GM19023 (cell line): Measurements from ENCODE around the gene CCL27.
A peak's percentile ranks its signal among the peaks of the same experiment; 100 is the strongest.

ENCODE experiments used
- ATAC-seq: cut with Tn5 transposase; IDR thresholded peaks from one replicate; pipeline ENCODE4 v1.9.1; 2021; ENCODE audit warnings: mild to moderate bottlenecking, moderate library complexity; ENCODE audit not compliant: unreplicated experiment

CCL27 gene

DNA sequence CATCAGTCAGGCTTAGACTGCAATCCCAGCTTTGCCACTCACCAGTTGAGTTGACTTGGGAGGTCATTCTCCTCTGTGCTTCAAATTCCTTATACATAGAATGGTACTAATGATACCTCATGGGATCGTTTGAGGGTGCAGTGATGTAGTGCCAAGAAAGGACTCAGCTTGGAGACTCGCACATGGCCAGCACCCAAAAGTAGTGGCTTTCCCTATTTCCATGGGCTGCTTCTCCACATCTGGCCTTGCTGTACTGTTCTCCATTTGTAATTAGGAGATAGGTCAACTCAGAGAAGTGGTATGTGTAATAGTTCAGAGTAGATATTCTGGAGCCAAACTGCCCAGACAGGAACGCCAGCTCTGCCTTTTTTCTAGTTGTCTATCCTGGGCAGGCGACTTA lies 23.1 kb upstream of the CCL27 start:
- ATAC-seq = no peak

DNA sequence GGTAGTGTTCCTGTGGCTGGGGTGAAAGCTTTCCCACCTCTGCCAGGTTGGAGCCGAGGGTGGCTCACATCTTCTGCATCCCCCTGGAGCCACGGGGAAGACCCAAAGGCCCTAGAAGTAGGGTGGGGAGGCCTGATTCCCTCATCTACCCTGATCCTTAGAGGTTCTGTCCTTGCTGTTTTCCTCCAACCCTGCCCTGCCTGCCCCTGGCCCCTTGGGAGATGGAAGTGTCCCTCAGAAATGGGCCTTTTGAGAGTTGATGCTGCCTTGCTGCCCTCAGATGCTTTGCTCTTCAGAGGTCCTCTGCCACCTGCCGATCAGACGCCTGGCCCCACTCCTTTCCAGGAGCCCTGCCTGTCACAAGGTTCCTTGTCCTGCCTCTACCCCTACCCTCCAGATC lies 22.4 kb upstream of the CCL27 start:
- no peak for ATAC-seq

DNA sequence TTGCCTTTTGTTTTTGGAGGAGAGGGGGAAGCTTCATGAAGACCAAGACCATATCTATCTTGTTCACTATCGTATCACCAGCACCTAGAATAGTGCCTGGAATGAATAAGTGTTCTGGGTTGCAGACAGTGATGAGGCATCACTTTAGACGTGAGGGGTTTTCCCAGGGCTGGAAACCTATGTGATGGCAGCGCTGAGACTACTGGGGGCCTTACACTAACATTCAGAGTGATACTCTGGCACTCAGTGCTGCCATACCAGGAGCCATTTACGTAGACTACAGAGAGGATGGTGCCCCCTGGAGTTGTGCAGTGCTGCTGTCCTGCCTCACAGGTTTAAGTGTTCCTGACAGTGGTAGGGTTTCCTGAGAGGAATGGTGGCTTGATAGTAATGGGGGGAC lies 21.7 kb upstream of the CCL27 start:
- ATAC-seq = no peak

DNA sequence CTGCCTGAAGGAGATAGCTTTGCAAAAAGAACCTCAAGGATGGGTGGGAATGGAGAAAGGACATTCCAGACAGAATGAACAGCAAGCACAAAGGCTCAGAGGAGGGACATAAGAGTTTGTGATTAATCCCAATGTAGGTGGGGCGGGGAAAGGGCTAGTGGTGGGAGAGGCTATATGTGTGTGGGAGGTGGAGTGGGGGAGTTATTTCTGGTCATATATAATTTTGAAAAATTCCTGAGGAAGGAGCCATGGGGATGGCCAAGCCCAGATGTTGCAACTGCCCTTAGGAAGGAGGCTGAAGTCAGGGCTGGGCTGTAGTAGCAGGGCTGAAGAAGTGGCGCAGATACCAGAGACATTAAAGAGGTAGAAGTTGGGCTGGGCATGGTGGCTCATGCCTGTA lies 13.4 kb upstream of the CCL27 start:
- ATAC-seq = no peak

DNA sequence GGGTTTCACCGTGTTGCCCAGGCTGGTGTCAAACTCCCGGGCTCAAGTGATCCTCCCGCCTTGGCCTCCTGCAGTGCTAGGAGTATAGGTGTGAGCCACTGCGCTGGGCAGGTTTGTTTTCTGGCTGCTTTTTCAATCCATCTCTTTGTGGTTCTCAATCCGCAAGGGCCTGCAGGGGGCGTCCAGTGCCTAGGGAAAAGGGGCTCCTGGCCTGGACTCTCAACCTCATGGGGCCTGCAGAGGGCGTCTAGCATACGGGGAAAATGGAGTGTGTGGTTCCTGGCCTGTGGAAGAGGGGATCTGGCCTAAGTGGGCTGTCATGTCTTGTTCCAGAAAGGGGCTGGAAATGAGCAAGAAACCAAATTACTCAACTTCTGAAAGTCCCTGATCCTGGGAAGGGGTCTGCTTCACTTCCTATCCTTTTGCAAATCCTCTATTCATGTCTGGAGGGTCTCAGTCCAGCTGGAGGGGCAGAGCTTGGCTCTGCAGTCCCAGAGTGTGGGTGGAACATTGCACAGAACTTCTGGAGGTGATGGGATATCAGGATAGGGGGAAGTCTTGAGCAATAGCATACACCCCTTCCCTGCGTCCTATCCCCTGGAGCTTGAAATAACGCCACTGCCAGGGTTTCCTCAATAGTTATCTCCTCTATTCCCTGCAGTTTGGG lies 12.7 kb upstream of the CCL27 start:
- no peak for ATAC-seq

DNA sequence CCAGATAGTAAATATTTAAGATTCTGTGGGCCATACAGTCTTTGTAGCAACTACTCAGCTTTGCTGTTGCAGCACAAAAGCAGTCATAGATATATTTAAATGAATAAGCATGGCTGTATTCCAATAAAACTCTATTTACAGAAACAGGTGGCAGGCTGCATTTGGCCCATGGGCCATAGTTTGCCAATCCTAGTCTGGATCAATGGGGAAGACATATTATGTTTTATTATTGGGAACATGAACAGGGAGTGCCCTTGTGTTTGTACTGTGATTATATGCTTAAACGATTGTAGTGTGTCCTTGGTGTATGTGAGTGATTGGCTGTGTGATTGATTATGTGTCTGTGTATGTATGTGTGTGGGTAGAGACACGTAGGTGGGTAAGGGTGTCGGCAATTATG lies 12.0 kb upstream of the CCL27 start:
- ATAC-seq = no peak

DNA sequence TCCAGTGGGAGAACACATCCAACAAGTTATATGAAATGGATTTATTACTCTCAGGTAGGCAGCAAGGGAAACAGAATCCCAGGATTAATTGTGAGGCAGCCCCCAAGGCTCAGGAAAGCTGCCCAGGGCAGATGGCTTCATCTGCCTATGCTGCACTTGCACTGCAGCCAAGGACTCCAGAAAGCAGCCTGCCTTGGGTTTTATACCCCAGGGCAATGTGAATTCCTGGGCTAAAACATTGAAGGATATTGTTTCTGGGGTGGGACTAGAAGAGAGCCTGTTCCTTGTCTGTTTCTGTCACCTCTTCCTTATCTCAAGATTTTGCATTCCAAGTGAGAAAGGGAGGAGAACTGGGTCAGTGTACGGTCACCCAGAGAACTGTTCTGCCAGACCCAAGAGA lies 8.8 kb upstream of the CCL27 start:
- no peak for ATAC-seq

DNA sequence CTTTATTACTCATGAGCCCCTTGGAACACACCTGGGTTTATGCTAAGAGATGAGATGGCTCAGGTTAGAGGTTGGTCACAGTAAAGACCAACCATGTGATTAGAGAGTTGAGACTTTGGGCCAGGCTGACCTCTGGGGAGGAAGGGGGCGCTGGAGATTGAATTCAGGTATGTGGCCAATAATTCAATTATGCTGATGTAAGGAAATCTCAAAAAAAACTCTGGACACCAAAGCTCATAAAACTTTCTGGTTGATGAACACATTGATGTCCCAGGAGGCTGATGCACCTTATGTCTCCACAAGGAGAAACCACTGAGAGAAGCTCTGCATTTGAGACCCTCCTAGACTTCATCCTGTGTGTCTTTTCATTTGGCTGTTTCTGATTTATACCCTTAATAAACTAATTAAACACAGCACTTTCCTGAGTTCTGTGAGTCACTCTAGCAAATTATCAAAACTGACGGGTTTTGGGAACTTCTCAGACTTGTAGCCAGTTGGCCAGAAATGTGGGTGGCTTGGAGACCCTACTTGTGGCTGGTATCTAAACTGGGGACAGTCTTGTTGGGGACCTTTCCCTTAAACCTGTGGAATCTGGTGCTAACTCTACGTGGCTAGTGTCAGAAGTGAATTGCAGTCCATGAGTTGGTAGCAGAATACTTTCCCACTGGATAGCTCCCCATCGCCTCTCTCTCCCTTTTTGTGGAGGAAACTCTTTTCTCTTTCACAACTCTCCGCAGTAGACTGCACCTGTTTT lies 7.5 kb upstream of the CCL27 start:
- no peak for ATAC-seq

DNA sequence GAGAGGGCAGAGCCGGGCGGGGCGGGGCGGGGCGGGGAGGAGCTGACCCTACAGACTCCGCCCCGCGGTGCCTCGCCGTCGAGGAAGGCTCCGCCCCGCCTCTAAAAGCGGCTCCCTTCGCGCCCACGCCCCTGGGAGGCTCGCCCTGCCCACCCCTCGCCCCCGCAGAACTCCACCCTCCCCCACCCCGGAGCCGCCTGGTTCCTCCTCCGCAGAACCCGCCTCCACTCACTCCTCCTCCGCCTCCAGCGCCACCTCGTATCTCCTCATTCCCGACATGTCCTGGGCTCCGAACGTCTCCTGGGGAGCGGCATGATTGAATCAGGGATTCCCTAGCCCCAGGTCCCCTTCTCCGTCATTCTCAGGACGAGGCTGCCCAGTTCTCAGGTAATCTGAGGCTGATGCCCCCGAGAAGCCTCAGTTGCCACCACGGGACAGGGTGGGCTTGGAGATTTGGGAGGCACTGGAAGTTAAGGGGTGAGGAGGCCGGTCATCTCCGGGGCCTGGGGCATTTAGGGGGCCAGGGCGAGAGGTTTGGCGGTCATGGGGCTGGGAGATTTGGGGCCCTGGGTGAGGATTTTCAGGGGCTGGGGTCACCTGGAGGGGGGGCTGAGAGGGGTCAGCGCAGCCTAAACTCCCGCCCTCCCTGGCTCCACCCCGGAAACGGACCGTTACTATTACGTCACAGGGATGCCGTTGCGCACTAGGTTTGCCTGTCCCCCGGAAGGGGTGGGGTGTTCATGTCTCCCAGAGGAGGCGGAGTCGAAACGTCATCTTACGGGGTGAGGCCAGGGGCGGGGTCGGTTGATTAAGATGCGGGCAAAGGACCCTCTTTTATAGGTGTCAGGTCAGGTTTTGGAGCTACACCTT lies 3.2 kb upstream of the CCL27 start:
- peak; percentile 71 for ATAC-seq

DNA sequence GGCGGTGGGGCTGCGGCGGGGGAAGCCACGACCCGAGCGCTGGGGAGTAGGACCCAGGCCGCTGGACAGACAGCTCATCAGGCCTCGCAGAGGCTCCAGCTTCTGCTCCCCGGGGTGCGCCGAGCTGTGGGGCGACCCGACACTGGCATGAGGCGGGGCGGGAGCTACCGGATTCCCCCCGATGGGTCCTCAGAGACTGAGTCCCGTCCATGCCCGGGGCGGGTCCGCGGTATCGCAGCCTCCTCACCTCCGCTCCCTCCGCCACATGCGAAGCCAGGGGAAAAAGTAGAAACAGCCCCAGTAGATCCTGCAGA lies 2.6 kb upstream of the CCL27 start:
- ATAC-seq = peak; percentile 6

DNA sequence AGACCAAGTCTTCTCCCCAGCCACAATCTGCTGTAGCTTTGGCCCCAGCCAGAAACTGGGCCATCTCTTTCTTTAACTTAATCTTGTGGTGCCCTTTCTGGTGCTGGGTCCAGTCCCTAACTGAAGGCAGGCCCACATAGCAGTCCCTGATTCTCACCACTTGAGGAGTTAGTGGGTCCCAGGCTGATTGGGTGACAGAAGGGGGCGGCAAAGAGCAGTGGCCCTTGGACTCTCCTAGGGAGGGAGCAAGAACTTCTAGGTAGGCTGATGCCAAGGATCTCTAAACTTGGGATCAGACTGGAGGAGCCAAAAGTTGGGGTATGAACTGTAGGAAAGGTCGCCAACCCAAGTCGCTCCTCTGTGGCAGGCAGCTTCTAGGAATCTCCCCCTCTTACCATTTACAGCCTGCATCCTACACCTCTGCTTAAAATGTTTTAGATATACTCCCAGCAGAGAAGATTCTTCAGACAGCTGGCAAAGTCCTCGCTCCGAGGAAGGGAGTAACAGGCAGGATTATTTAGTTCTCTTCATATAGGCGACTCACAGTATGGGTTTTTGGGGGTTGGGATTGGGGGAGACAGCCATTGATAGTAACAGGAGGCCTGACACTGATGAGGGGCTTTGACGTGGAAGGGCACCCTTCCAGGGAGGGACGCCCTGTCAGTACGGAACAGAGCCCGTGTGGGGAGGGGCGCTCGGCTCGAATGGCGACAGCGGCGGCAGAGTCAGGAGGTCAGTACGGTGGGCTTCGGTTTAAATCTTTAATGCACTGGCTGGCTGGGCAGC lies 2.0 kb upstream of the CCL27 start:
- ATAC-seq = peak; percentile 42

DNA sequence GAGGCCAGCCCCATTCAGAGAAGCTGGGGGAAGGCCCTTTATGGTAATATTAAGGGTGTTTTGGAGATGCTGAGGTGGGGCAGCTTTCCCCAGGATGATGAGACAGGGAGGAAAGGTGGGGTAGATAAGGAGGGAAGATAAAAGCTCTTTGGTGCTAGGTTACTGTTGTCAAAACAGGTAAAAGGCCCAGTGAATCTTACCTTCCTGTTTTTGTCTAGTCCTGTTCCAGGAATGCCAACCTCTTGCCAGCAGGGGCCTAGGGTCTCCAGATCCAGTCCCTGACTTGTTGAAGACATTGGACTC lies 797 bp upstream of the CCL27 start:
- ATAC-seq = no peak

DNA sequence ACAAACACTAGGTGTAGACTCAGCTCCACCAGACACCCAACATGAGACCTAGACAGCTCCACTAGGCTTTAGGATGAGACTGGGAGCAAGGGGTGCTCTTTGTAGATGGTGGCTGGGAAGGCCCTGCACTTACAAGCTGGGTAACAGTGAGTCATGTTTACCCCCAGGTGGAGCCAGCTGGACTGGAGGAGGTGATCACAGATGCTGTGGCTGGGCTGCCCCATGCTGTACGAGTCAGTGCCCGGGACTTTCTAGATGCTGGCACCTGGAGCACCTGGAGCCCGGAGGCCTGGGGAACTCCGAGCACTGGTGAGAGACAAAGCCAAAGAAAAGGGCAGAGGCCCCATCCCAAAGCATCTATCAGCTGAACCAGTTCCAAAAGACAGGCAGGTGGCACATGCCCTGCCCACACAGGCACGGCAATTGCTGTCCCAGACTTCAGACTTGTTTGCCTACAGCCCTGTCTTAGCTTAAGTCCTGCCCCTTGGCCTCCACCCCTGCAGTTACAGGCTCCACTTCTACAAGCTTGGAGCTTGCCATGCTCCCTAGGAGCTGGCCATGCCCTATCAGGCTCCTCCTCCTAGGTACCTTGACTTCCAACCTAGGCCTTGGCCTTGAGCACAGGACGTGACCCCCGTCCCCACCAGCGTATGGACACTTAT lies 2.7 kb downstream of the CCL27 start:
- no peak for ATAC-seq

DNA sequence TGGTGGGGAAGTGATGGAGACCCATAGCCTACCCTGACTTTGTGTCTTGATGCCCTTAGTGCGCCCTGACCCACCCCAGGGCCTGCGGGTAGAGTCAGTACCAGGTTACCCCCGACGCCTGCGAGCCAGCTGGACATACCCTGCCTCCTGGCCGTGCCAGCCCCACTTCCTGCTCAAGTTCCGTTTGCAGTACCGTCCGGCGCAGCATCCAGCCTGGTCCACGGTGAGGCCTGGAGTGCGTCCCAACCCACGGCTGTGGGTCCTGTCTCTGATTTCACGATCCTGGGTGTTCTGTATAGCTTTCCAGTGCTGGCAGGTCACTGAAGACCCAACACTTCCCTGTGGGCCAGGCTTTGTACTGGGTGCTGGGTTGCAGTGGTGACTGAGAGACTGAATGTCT lies 4.0 kb downstream of the CCL27 start:
- no peak for ATAC-seq

DNA sequence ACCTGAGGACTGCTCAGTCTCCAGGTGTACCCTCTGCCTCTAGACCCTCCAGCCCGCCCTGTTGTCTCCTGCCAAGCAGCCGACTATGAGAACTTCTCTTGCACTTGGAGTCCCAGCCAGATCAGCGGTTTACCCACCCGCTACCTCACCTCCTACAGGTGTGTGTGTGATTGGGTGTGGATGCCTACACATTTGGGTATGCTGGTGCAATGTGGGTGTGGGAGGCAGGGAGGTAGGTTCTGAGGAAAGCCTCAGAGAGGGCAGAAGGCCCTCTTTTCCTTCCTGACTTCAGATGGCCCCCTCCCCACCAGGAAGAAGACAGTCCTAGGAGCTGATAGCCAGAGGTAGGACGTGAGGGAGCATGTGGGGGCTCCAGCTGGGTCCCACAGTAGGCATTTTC lies 5.5 kb downstream of the CCL27 start:
- no peak for ATAC-seq

DNA sequence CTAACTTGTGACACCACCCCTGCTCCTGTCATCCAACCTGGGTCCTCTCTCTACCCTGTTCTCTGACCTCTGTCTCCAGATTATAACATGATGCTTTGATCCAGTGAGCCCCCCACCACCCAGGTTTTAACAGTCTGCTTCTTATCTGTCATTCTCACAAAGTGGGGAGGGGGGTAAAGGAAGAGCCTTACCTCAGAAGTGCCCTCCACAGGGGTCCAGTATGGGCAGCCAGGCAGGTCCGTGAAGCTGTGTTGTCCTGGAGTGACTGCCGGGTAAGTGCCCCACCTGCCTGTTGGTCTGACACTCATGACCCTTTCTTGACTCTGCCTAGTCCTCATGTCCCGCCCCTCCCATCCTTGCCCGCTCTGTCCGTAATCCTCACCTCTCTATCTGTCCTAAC lies 7.1 kb downstream of the CCL27 start:
- ATAC-seq = no peak

DNA sequence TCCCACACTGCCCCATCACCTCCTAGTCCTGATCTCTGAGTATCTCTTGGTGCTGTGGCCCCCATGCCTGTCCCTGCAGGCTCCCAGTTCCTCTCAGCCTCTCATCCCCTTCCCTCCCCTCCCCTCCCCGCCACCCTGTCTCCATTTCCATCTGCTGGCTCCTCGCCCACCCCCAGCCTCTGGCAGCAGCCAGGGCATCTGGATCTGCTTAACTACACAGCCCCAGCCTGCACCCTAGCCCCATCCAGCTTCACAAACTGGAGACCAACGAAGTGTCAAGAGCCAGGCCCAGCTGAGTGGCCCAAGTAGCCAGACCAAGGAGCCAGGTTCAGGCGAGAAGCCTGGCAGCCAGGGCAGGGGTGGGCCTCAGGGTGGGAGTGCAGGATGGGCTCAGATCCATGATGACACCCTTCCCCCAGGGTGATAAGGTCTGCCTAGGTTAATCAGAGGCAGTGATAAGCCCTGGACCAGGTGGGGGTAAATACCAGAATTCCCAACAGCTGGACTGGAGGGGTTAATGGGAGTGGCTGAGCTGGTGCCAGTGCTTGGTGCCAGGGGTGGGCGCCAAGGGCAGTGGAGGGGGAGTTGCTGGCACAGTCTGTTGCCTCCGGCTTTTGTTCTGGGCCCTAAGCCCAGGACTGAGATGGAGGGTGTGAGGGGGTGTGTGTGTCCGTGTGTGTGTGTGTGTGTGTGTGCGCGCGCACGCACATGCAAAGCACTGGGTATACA lies 8.0 kb downstream of the CCL27 start:
- no peak for ATAC-seq

DNA sequence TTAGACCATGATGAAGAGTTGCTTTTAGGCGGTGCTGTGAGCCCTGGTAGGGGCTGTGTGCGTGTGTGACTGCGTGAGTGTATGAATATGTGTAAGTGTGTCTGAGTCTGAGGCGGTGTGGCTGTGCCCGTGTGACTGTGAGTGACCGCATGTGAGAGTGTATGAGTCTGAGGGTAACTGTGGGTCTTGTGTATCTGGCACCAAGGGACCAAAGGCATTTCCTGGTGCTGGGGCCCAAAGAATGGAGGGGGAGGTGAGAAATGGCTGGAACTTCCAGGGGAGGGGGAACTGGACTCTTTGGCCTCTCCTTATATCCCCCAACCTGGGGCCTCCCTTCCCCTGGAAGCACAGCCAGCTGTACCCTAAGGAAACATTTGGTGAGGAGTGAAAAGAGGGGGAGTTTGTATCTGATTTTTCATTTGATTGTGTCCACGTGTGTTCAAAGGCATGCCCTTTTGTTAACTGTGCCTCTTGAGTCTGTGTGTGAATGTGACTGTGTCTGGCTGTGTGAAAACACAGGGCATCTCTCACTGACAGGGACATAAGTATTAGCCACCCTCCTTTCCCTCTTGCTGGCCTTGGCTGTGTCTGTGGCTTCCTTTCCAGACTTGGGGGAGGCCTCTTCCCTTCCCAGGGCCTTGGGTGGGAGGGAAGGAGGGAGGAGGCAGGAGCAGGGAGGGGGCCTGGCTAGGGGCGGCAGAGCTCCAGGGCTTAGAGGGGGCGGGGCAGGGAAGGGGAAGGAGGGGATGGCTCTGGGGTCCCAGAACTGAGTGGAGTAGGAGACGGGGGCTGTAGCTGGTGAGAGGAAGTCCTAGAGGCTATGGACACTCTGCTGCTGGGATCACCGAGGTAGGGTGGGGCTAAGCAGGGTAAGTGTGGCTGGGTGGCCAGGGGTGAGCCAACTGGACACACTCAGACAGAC lies 9.0 kb downstream of the CCL27 start:
- ATAC-seq = no peak

DNA sequence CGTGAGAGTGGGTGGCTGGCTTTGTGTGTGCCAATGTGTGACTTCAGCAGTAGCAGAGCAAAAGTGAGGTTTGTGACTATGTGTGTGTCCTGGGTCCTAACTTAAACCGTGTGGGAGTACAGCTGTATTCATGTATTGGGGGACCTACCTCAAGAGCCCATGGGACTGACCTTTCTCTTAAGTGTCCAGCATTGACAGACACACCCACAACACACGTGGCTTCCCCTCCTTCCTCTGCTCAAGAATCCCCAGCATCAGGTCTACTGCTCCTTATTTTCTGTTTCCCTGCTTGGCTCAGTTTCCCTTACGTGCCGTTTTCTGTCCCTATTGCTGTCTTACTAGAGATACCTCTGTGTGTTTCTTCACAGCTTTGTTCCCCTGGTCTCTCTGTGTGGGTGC lies 9.9 kb downstream of the CCL27 start:
- no peak for ATAC-seq
